HG02798 (cell line): ENCODE data around the gene LBH.

ENCODE experiments used
- ATAC-seq: cut with Tn5 transposase; IDR thresholded peaks from one replicate; pipeline ENCODE4 v1.9.1; 2021; ENCODE audit warnings: mild to moderate bottlenecking; ENCODE audit not compliant: unreplicated experiment, poor library complexity

LBH gene

DNA sequence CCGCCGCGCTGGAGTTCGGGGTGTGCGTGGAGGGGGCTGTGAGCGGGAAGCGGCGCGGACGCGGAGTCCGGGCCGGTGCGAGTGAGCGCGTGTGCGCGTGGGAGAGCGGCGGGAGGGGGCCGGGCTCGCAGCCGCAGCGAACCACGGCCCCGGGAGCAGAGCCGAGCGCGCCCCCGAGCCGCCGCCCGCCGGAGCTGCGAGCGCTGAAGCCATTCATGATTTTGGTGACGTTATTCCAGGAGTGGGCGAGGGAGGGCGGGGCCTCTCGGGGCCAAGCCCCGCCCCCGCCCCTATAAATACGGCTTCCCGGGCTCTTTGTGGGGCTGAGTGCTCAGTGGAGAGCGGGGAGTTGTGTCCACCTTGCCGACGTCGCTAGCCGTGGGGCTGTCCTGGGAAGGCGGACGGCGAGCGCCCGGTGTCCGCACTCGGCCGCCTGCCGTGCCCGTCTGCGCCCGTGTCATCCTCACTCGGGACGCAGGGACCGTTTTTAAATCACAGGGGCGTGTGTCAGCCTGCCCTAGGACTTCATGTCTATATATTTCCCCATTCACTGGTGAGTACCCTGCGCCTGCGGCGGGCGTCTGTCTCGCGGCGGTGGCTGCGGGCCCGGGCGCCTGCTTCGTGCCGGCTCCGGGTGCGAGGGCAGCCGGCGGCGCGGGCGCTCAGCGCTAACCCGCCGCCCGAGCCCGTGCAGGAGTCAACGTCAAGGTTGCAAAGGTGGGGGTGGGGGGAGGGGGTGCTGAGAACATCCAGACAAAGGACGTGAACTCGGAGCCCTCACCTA is at the start of gene LBH:
LBH (plus strand) TSS at position 323 of the 784 bp plus-strand sequence; CDS start at position 528, 205 bp downstream.
- peak; percentile 45 for ATAC-seq

DNA sequence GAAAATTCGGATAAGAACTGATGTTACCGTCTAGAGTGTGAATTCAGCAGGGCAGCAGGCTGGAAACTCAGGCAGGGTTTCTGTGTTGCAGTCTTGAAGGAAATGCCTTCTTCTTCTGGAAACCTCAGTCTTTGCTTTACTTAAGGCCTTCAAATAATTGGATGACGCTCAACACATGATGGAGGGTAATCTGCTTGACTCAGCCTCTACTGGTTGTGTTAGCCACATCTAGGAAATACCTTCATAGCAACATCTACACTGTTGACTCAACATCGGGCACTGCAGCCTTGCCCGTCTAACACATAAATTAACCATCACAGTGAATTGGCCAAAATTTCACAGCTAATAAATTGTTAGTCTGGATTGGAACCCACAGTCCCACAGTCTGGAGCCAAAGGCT is 47.3 kb upstream of the LBH start:
- ATAC-seq = no peak

DNA sequence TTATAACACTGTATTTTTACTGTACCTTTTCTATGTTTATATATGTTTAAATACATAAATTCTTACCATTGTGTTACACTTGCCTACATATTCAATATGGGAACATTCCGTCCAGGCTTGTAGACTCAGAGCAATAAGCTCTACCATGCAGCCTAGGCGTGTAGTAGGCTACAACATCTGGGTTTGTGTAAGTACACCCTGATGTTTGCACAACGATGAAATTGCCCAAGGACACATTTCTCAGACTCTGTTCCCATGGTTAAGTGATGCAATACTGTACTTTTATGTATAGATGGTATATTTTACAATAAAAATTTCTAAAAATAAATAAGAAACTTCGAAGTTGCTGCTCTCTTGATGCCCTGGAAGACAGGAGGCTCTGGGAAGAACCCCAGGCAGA is 46.2 kb upstream of the LBH start:
- ATAC-seq = no peak

DNA sequence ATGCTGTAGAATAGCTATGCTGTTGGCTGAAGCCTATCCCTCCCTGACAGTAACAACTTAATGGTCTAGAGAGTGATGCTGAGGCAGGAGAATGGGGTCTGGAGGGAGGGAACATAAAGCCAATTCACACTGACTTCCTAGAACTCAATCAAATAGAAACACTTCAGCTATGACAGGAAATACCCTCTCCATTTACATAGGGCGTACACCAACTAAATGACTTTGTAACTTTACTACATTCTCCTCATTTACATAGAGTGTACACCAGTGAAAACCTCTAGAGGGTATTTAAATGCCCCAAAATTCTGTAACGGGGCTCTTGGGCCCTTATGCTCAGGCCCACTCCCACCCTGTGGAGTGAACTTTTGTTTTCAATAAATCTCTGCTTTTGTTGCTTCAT is 43.0 kb upstream of the LBH start:
- ATAC-seq = no peak

DNA sequence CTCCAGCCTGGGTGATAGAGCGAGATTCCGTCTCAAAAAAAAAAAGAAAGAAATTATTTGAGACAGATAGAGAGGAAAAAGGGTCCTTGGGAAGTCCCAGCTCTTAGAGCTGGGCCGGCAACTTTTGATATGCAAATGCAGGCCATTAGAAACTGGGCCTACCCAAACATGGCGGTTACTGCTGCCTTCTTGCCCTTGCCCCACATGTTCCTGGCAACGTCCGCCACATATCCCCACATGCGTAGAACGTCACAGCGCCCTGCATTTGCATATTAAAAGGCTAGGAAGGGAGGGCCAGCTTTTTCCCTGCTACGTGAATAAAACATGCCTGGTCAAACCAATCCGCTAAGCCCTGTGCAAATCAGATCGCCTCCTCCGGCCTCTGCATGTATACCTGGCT is 40.7 kb upstream of the LBH start:
- ATAC-seq = no peak

DNA sequence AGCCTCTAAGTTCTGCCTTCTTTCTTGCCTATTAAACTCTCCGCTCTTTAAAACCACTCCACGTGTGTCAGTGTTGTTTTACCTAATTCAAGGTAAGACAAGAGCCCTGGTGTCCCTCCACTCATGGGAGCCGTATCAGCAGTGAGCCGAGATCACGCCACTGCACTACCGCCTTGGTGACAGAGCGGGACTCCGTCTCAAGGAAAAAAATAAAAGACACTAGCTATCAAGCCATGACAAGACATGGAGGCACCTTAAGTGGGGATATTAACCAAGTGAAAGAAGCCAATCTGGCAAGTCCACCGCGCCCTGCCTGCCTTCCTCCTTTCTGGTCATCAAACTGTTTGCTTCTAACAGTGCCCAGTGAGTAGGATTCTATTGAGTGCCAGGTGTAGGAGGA is 40.2 kb upstream of the LBH start:
- ATAC-seq = no peak

DNA sequence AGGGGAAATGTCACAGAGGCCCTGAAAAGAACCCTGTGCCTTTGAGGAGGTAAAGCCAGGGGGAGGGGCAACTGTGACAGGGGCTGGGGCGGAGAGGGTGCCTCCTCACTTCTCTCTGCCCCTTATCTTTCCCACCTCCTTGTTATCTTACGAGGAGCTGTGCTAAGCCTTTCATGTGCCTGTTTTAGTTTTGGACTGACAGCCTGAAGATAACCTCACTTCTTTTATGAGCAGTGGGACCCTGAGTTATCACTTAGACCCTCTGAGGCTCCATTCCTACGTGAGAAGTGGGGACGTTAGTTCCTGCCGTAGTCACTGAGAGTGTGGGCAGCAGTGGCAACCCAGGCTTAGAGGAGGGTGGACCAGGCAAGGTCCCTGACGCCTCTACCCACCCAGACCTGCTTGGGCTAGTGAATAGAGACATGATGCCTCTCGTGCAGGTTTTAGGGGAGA is 39.5 kb upstream of the LBH start:
- no peak for ATAC-seq

DNA sequence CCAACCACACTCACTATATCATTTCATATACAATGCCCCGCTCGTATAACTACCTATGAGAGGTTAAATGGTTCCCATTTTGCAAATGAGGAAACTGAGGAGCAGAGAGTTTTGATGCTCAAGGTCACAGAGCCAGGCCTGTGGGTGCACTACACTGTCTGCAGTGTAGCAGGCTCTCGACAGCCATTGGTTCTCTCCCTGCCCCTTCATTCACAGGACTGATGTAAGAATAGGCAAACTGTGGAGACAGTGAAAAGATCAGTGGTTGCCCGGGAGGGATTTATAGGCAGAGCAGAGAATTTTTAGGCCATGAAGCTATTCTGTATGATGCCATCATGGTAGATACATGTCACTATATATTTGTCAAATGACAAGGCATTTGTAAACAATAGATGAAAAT is 39.0 kb upstream of the LBH start:
- no peak for ATAC-seq

DNA sequence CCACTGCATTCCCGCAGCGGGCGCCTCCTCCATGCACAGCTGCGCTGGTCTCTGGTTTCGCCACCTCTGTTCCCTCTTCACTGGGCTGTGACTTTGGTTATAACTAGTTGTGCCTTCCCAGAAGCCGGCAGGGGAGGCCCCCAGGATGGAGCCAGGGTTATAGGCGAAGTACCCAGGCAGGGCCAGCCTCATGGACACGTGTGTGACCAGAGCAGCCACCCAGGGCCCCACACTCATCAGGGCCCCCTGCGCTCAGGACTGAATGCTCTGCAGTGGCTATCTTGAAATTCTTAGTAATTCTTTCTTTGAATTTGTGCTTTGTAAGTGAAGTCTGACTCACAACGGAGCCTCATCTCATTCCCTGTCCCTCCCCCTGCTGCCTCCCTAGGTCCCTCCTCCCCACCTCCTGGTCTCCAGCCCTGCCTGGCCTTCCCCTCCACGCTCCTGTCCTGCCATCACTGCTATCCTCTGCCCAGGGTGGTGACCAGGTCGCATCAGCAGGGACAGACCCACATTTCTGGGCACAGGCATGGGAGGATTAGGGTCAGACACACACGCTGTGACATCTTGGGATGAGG is 38.1 kb upstream of the LBH start:
- ATAC-seq = no peak

DNA sequence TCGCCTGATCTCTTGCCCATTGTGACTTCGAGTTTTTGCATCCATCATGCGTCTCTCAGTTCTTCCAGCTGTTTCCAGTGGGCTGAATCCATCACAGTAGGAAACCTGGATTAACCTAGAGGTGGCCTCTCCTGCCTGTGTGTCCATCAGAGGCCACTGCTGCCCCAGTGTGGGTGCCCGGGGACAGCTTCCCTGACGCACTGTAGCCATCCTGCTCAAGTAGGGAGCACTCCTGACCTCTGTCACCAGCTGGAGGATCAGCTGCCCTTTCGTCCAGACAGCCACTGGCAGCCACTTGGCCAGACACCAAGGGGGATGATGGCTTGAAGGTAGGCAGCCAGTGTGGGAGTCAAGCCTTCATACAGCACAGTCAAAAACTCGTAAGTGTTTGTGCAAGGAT is 36.9 kb upstream of the LBH start:
- ATAC-seq = no peak

DNA sequence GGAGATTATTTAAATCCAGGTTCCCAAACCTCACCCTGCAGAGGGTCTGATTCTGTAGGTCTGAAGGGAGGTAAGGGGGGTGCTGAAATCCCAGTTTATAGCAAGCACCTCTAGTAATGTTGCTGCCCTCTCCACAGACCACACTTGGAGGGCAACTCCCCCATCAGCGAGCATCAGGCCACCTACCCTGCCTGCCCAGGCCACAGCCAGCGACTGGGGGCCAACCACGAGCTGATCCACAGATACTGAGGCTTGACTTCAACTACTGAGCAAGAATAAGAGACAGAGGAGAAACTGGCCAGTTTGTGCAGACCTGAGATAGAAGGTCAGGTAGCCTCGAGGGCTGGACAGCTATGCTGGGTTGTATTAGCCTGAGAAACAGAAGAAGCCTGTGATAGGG is 36.3 kb upstream of the LBH start:
- ATAC-seq = no peak

DNA sequence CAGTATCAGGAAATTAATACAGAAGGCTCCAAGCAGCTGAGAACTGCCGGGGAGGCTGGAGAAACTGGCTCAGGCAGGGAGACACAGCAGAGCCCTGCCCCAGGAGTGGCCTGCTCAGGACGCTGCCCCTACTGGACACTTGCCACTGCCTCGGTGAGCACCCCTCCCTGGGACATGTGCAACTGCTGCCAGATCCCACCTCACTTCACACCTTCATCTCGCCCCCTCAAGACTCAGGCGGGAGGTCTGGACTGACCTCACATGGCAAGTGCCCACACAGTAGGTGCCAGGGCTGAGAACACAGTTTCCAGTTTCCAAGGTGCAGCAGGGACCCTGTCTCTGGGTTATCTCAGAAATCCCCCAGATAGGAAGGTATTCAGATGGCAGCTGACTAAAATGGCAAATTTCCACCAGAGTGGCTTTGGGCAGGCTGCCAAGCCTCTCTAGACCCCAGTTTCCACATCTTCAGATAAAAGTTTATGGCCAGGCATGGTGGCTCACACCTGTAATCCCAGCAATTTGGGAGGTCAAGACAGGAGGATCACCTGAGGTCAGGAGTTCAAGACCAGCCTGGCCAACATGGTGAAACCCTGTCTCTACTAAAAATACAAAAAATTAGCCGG is 33.7 kb upstream of the LBH start:
- ATAC-seq = no peak

DNA sequence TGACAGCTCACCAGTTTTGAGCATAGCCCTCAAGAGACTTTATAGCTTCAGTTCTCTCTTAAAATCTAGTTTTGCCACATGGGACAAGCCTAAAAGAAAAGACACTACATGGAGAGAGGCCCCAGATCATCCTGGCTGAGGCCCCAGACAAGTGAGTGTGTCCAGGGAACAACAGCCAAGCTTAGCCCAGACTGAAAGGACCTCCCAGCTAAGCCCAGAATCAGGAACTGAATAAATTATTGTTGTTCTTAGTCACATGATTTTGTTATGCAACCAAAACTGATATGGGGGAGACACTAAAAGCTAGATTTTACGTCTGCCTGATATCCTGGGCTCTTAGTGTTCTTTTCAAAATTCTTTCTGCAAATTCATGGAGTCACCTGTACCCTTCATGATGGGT is 29.3 kb upstream of the LBH start:
- ATAC-seq = no peak

DNA sequence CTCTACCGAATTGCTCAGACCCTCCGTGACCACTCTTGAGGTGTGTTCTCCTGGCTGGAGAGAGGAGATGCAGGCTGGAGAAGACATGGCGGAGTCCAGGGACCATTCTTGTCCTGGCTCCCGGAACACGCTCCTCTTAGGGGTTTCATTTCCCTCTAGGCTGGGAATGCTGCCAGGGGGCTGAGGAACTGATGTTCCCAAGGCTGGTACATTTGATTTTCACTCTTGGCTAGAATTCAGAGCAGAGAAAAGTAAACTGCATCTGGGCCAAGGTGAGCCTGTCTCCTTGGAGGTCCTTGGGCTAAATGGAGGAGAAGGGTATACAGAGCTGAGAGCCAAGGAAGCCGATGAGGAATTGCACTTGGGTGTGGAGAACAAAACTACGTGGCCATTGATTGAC is 28.2 kb upstream of the LBH start:
- no peak for ATAC-seq

DNA sequence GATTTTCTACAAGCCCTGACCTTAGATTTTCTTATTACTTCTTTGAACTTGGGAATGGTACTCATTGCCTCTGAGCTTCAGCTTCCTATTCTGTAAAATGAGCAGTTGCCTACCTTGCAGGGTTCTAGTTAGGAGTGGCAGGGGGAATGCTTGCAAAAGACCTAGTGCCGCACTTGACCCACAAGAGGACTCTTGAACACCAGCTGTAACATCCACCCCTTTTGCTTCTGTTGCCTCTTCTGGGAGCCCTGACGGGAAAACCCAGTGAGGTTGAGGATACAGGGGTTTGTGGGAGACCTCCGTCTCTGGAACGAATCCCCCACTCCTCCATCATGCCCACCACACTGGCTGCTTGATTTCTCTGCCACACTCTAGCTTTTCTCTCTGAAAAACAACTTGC is 27.1 kb upstream of the LBH start:
- ATAC-seq = no peak

DNA sequence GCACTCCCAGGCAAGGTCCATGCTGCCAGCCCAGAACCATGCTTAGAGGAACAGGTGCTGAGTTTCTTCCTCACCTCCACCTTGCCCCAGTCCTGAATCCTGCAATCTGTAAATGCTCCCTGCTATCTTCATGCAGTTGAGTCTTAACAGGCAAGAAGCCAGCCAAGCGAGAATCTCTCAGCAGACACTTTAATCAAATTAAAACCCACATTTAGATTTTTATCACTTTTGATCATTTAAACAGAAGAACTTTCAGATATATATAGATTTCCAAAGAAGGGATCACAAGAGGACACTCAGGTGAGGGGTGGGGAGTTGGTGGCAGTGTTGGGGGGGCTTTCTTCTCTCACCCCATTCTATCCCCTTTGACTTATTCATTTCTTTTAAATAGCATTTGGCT is 25.9 kb upstream of the LBH start:
- ATAC-seq = no peak

DNA sequence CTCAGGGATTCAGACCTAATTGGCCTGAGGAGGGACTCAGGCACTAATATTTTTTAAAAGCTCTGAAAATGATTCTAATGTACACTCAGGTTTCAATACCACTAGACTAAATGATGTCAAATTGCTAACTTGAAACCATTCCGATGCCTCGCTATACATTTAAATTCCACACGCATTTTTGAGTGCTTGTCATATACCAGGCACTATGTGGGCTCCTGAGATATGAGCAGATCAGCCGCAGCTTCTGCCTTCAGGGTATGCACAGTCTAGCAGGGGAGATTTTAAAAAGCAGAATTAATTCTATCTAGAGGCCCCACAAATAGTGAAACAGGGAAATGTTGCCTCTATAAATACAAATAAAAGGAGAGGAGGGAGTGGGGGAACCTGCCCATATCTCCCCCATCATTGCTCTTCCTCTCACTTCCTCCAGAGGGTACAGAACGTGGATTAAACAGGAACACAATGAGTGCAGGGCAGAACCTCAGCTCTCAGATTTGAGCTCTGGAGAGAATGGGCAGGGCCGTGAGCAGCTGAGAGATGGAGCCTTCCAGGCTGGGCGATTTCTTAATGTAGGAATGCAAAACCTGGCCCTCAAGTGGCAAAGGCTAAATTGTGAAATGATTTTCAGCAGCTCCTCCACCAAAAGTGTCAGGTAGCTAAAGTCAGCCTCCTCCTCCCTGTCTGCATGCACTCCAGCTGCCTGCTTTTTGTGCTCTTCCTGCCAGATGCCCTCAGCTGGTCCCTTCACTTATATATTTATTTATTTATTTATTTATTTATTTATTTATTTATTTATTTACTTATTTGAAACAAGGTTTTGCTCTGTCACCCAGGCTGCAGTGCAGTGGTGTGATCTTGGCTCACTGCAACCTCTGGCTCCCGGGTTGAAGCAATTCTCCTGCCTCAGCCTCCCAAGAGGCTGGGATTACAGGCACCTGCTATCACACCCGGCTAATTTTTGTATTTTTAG is 24.6 kb upstream of the LBH start:
- no peak for ATAC-seq

DNA sequence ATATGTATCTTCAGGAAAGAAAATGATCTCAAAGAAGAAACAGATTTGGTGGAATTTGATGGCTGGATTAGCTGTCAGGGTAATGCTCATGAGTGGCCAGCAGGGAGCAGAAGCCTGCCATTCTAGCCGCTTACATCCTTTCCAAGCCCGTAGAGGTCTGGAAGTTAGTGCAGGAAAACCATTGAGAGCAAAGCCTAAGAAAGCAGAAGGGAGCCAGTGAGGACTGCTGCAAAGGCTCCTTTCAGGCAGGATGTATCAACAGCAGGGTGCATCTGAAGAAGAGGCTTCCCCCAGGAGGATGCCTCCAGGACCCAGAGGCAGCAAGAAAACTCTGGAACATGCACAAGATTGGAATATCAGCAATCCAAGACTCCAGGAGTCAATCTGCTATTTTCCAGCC is 22.9 kb upstream of the LBH start:
- ATAC-seq = peak; percentile 52

DNA sequence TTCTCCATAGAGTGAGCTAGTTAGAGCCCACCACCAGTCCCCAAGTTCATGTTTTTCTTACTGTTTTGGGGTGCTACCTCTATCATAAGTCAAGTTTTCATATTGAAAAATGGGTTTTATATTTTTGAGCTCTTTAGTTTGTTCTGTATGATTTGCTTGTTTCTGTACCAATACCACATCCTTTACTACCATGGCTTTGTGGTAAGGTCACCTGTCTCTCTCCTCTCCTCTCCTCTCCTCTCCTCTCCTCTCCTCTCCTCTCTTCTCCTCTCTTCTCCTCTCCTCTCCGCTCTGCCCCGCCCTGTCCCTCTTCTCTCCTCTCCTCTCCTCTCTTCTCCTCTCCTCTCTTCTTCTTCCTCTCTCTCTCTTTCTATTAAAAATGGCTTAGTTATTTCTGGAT is 22.1 kb upstream of the LBH start:
- no peak for ATAC-seq

DNA sequence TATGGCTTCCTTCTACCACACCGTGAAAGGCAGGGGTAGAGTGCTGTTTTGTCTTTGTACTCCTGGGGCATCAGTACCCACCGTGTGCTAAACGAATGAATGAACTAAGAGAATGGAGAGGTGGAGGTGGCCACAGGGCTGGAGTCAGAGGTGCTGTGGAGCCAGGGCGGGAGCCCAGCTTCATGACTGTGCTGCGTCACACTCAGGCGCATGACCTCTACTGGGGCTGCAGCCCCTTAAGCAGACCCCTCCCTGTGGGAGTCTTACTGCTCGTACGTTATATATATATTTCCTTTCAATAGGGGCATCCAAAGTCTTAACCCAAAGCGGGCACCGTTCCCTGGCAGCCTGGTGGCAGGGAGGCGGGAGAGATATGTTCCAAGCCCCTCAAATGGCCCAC is 18.0 kb upstream of the LBH start:
- ATAC-seq = no peak
